Left ventricle myocardium superior (tissue), 1 donor: Measurements from ENCODE around the gene CDON. TPM values are rescaled to one million over a fixed set of nuclear protein-coding genes. Genes with fewer than 3 reads are reported as not detected.
A peak's percentile ranks its signal among the peaks of the same experiment; 100 is the strongest.

Experiments
- ATAC-seq: fragments of 200-7000 bp; cut with Tn5 transposase; one replicate; pipeline ENCODE4 v1.9.1; 2020; ENCODE audit warnings: mild to moderate bottlenecking, moderate library complexity
- DNase-seq: peaks from one replicate; pipeline ENCODE4 v3.0.0-alpha.2; 2020
- intact Hi-C: fragments of 100-400 bp; cut with micrococcal nuclease; formaldehyde crosslinking; loops from one replicate; pipeline ENCODE4 v1.11.0; 2022
- total RNA-seq: library from RNA; stranded (reverse); fragmentation: NEBNext Ultra II Directional; extraction: Animal tissue kit (Norgen Biotek cat#: 25700); gene quantifications from one replicate; pipeline ENCODE4 v1.2.1, GENCODE V29; 2021
- donor health status: DM: no; HTN: yes; CAD: no; lungs with severe emphysema.

Gene CDON
- total RNA-seq, 1 donor from 2014 or later: 15.9 TPM

DNA sequence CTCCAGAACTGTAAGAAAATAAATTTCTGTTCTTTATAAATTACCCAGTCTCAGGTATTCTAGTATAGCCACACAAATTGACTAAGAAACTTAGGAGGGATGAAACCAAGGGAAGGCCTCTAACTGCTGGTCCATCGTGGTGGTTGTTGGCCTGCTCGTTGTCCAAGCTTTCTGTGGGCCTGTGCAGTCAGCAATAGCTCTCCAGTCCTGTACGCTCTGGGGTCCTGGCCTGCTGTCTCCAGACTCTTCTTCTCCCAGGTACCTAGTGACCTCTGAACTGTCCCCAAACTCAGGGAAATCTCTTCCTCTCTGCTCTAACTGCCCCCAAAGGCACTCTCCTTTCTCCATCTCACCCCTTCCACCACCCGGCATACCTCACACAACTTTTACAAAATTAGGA lies 122.5 kb downstream of the CDON start:
- DNase-seq: no peak
- intact Hi-C loops: loop anchor here (5.0 kb wide), 1 partner anchor 252 kb away; no protein-coding TSS in a partner anchor
- no peak for ATAC-seq

- ATAC-seq (peak; percentile 29), DNase-seq (no peak)
- intact Hi-C loops: no loop called here
These were observed 123.6 kb downstream of the CDON start for GRCh38 chr11:125939081-125939521.

- DNase-seq (no peak), ATAC-seq (no peak)
- intact Hi-C loops: no loop called here
These were observed 124.2 kb downstream of the CDON start for GRCh38 chr11:125938418-125938817.

DNA sequence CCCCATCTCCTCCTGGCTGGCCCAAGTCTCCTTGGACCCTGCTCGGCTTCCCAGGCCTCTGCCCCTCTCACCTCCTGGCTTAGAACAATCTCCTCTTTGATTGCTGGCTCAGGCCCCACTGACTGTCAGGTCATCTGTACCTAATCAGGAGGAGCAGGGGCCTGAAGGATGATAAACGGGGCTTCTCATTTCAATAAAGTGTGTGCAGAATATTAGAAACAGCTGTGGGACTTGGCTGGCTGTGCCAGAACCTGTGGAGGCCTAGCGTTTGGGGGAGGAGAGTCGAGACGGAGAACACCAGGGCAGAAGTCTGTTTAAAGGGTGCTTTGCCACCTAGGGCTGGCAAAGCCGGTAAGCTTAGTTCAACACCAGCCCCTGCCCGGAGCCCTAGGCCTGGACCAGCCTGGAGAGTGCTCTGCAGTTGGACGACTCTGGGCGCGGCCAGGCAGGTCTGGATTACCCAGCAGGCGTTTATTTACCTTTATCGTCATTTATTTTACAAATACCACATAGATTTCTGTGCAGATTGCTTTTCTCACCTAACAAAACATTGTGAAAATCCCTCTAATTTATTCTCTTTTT lies 127.0 kb downstream of the CDON start:
- ATAC-seq: no peak
- intact Hi-C loops: no loop called here
- DNase-seq: no peak

GRCh38 chr11:125935056-125935455 lies 127.6 kb downstream of the CDON start:
- DNase-seq: no peak
- intact Hi-C loops: no loop called here
- no peak for ATAC-seq

DNA sequence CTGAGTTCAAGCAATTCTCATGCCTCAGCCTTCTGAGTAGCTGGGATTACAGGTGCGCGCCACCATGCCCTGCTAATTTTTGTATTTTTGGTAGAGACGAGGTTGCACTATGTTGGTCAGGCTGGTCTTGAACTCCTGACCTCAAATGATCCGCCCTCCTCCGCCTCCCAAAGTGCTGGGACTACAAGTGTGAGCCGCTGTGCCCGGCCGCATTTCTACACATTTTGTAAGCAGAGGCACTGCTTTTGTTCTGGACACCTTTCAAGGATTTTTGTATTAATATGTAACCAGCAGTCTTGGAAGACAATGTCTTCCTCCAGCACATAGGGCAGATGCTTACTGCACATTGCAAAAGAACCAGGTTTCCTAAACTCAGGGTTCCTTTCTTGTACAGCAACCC lies 128.2 kb downstream of the CDON start:
- intact Hi-C loops: no loop called here
- ATAC-seq: no peak
- DNase-seq: no peak

DNA sequence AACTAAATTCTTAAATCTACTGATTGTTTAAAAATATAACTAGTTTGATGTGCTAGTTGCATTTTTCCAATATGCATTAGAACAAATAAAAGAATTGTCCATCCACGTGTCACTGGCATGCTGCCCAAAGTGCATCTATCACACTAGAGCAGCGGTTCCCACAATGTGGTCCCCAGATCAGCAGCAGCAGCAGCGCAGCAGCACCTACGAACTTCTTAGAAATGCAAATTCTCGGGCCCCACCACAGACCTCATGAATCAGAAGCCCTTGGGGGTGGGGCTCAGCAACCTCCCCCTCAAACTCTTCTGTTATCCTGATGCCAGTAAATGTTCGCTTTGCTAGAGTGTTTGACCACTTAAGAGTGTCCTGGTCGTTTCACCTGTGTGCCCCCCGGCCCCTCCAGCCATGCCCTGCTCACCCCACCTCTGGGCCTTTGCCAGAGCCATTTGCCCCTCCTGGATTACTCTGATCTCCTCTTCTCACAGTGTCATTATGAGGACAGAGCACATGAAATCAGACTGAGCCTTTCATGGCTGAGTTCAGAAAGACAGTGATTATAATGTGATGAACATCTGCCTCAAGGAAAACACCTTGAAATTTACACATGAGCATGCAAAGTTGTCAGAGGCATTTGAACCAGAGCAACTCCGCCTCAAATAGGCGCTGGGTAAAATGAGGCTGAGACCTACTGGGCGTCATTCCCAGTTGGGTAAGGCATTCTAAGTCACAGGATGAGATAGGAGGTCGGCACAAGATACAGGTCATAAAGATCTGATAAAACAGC lies 129.4 kb downstream of the CDON start:
- ATAC-seq (no peak), DNase-seq (no peak)
- intact Hi-C loops: no loop called here

GRCh38 chr11:125932301-125932700 lies 130.4 kb downstream of the CDON start:
- no peak for DNase-seq
- ATAC-seq: no peak
- intact Hi-C loops: no loop called here

- intact Hi-C loops: no loop called here
- no peak for DNase-seq
- ATAC-seq: no peak
These were observed 131.0 kb downstream of the CDON start for GRCh38 chr11:125931668-125932067.

DNA sequence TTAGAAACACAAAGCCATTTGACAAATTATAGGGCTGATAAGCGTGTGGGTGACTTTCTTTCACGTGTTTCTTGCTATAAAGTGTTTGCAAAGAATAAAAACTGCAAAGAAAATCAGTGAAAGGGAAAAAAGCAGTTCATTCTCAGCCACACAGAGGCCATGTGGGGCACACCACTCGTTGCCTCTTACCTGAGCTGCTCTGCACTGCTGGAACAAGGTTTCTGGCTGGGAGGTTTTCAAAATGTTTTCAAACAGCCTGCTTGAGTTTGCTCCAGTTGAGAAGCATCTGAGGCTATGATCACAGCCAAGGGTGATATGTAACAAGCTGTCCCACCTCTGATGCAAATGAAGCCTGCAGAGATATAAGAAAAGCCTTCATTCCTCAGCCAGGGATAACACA lies 131.6 kb downstream of the CDON start:
- intact Hi-C loops: no loop called here
- no peak for DNase-seq

GRCh38 chr11:125930076-125930450 lies 132.6 kb downstream of the CDON start:
- intact Hi-C loops: no loop called here
- DNase-seq (no peak), ATAC-seq (no peak)

More for the DNA sequence above, 131.6 kb downstream of the CDON start:
- ATAC-seq: no peak

GRCh38 chr11:125929445-125930075 lies 133.1 kb downstream of the CDON start:
- ATAC-seq: no peak
- intact Hi-C loops: loop anchor here (5.0 kb wide), 1 partner anchor 268 kb away; no protein-coding TSS in a partner anchor
- DNase-seq: no peak

GRCh38 chr11:125926682-125927081 lies 136.0 kb downstream of the CDON start:
- DNase-seq: no peak
- no peak for ATAC-seq
- intact Hi-C loops: loop anchor here (5.0 kb wide), 1 partner anchor 271 kb away; no protein-coding TSS in a partner anchor

DNA sequence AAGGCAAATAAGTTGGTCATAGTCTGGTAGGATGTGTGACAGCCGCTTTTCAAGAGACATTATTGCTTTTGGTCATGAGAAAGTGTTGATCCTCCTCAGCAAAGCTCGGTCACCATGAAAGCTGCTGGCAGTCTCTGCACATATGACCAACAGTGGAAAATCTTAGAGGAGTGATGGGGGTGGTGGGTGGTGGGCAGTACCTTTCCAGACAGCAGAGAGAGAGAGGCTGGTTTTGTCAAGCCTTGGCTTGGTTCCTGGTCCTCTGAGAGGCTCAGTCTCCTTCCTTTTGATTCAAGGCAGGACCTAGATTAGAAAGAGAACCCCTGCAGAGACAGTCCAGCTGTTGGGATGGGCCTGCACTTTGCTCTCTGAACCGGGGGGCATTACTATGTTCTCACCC lies 136.9 kb downstream of the CDON start:
- DNase-seq (no peak), ATAC-seq (no peak)
- intact Hi-C loops: loop anchor here (5.0 kb wide), 1 partner anchor 271 kb away; no protein-coding TSS in a partner anchor

- DNase-seq (no peak), ATAC-seq (no peak)
- intact Hi-C loops: loop anchor here (5.0 kb wide), 1 partner anchor 272 kb away; no protein-coding TSS in a partner anchor
These were observed 137.4 kb downstream of the CDON start for GRCh38 chr11:125925247-125925740.

- no peak for DNase-seq
- ATAC-seq: no peak
- intact Hi-C loops: loop anchor here (5.0 kb wide), 1 partner anchor 273 kb away; no protein-coding TSS in a partner anchor
These were observed 138.2 kb downstream of the CDON start for GRCh38 chr11:125924384-125925007.

DNA sequence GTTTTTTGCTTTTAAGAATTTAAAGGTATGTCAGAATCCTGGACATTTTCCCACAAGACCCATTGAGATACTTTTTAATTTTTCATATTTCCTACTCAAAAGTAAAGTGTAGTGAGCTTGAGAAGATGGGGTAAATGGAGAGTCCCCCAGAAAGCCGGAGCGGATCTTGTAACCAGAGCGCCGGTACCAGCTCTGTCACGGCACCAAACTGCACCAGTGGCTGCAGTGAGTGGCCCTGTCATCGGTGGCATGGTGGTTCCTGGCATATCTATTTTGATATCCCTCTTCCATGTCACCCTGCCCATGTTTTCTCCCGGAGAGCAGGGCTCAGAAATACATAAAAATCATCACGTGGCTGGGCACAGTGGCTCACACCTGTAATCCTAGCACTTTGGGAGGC lies 139.0 kb downstream of the CDON start:
- DNase-seq: no peak
- intact Hi-C loops: no loop called here
- no peak for ATAC-seq

DNA sequence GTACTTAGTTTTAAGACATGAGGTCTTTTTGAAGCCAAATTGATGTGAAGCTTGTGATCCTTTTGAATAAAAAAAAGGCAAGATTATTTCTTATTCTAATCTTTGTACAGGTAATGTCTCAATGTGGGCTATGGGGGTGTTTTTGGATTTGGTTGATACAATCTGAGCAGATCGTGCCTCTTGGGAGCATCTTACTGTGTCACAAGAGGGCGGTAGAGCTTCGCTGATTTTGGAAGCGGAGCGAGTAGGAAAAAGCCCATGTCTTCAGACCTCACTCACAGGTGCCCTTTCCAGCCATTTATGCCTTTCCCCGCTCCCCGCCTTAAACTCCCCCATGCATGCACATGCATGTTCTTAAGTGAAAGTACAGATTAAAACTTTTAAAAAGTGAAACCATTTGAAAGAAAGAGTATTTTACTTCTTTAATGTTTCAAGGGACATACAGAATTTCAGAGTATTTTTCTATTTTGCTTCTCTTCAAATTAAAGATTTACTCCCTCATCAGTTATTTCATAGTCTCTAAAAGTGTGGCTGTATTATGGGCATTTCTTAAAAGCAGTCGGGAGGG lies 139.6 kb downstream of the CDON start:
- ATAC-seq: peak; percentile 85
- DNase-seq: no peak
- intact Hi-C loops: no loop called here

DNA sequence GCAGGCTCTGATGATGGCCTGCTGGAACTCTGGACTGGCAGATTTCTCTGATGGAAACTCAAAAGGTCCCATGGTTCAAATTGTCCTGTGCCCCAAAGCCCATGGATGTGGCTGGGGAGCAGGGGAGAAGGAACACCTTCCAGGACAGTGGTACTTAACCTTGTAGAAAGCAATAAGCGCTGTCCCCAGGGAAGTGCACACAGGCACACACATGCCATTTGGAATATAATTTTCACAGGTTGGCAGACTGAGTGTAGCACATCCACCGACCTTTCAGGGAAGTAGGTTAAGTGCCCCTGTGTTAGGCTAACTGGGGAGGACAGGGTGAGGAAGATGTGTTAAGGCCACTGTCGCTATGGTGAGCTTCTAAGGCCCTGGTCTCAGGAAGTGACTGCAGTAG lies 140.5 kb downstream of the CDON start:
- no peak for DNase-seq
- ATAC-seq: no peak
- intact Hi-C loops: no loop called here
